SK-N-MC (cell line): Measurements from ENCODE around the gene DIPK2A.

ENCODE experiments used
- EZH2 ChIP-seq: fragments of 200-600 bp; sonication (generic); IDR thresholded peaks from one replicate; pipeline ENCODE4 v1.6.1; 2017; ENCODE audit warnings: antibody characterized with exemption
- FOXP2 ChIP-seq: optimal IDR thresholded peaks from 2 replicates; pipeline ENCODE3; 2011; ENCODE audit warnings: mild to moderate bottlenecking, moderate library complexity; ENCODE audit not compliant: insufficient read depth; ENCODE audit errors: extremely low read length, control extremely low read depth
- POLR2AphosphoS5 ChIP-seq: IDR thresholded peaks from 2 replicates; pipeline ENCODE4 v1.6.1; 2012; ENCODE audit warnings: mild to moderate bottlenecking, low read depth, low read length, borderline replicate concordance

DNA sequence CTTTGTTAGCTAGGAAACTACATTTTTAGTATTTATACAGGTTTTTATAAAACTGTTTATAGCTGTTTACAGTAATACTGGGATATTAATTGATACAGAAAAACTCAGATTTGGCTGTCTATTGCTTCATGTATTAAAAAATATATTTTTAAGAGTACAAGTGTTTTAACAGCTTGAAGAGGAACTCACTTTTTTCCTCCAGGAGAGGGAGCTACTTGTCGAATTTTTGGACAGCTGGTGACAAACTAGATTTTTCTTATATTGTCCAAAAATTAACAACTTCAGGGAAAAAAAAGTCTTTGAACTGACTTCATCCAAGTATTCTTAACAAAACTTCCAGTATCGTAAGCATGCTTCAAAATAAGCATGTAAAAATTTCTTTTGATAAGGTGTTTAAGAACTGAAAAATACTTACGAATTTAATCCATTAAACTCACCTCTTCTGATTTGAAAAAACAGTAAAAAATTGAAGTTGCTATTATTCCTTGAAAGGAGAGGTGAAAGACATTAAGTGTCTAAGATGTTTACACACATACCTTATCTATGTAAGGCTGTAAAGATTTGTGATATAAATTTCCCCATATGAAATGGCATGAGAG, 4.0 kb downstream of the DIPK2A start:
- TF ChIP-seq EZH2 (no peak), POLR2AphosphoS5 (no peak), FOXP2 (no peak)
